Activated CD8-positive, alpha-beta memory T cell treated with anti-CD3 and anti-CD28 coated beads for 36 hours (primary cell): ENCODE data around the gene SF3A1. TPM values are rescaled to one million over a fixed set of nuclear protein-coding genes. Genes with fewer than 3 reads are reported as not detected.

Source experiments
- CTCF ChIA-PET: fragments of 350-600 bp; sonication (Branson Sonifier 250); formaldehyde crosslinking; loops from one replicate; lab custom pipeline; 2021; ENCODE audit warnings: antibody characterized with exemption; lab: Charles Lee
- POLR2A ChIA-PET: fragments of 350-600 bp; sonication (Branson Sonifier 250); formaldehyde crosslinking; loops from one replicate; lab custom pipeline; 2021; ENCODE audit warnings: antibody characterized with exemption; lab: Charles Lee
- total RNA-seq, 2 experiments: library from RNA; stranded (reverse); gene quantifications; one replicate each; pipeline ENCODE4 v1.2.3, GENCODE V29; 2021

The SF3A1 gene
- total RNA-seq, 2 experiments from 2014 or later, result 229 to 231 TPM

GRCh38 chr22:30290342-30291057 lies 66.2 kb downstream of the SF3A1 start:
- ChIA-PET CTCF (interaction anchor here (0.7 to 12.9 kb wide), 10 partner anchors 11 to 136 kb away, joined by 3 to 214 read pairs (median 4); partner anchors contain the start of genes RNF215, SEC14L2 and TBC1D10A), POLR2A (interaction anchor here (0.6 to 2.3 kb wide), 4 partner anchors 36 to 135 kb away, joined by 4 to 9 read pairs (median 4); partner anchors contain the start of genes CCDC157, MTFP1, SF3A1 and TBC1D10A)

DNA sequence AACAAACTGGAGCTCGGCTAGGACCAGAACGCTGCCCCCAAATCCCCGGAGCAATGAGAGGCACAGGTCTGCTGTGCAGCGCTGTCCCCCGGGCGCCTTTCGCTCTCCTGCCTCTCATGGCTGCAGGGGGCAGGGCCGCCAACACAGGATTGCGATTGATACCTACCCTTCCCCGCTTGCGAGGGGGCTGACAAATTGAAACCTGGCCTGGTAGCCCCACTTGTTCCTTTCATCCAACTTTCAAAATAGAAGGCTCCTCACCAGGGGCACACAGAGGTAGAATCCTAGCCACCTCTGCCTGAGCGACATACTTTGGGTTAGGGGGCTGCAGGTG lies 66.7 kb downstream of the SF3A1 start:
- ChIA-PET CTCF (interaction anchor here (1.0 to 12.9 kb wide), 9 partner anchors 12 to 173 kb away, joined by 3 to 214 read pairs (median 16); partner anchors contain the start of genes RNF215, SEC14L2 and TBC1D10A), POLR2A (interaction anchor here (0.6 to 2.6 kb wide), 5 partner anchors 36 to 136 kb away, joined by 4 to 10 read pairs (median 5); partner anchors contain the start of genes CCDC157, MTFP1, SF3A1 and TBC1D10A)

DNA sequence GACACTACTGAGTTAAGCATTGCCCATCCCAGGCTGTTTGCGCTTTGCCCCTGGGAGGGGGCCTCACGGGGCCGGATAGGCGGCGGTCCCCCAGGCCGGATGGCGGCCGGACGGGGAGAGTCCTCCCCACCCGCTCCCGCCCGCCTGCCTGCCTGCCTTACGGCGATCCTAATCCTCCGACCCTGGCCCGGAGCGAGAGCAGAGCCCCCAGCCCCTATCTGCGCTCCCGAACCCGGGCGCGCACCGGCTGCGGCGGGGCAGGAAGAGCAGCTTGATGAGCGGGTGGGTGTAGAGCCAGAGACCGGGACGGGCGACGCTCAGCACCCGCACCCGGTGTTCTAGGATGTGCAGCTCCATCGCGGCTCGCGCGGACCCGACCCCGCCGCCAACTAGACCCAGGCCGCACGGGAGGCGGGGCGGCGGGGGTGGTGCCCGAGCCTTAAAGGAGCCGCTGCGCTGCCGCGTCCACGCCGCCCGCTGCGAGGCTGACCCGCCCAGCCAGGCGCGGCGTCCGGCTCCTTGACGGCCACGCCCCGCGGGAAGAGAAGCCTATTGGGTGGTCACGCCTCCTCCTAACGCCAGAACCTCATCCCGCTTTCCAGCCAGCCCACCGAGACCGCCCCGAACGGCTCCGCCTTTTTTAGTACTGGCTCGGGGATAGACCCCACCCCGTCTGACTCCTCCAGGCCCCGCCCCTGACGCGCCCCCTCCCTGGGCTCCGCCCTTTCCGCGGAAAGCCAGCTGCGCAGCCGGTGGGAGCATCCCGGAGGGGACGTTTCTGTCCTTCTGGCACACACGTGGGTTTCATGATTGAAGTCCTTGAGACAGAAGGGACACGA lies 67.3 kb downstream of the SF3A1 start, which contains the start of gene CASTOR1:
Gene CASTOR1, minus strand, starts transcription at position 365 of the 839 bp plus-strand sequence. Its CDS starts 8 bp downstream, at position 357.
- ChIA-PET POLR2A (interaction anchor here (0.6 to 2.6 kb wide), 7 partner anchors 21 to 136 kb away, joined by 3 to 10 read pairs (median 4); partner anchors contain the start of genes CCDC157, MTFP1, SF3A1 and TBC1D10A), CTCF (interaction anchor here (0.7 to 12.9 kb wide), 23 partner anchors 12 to 200 kb away, joined by 3 to 214 read pairs (median 11); partner anchors contain the start of genes CCDC157, LIF, MTFP1 and OSM)

DNA sequence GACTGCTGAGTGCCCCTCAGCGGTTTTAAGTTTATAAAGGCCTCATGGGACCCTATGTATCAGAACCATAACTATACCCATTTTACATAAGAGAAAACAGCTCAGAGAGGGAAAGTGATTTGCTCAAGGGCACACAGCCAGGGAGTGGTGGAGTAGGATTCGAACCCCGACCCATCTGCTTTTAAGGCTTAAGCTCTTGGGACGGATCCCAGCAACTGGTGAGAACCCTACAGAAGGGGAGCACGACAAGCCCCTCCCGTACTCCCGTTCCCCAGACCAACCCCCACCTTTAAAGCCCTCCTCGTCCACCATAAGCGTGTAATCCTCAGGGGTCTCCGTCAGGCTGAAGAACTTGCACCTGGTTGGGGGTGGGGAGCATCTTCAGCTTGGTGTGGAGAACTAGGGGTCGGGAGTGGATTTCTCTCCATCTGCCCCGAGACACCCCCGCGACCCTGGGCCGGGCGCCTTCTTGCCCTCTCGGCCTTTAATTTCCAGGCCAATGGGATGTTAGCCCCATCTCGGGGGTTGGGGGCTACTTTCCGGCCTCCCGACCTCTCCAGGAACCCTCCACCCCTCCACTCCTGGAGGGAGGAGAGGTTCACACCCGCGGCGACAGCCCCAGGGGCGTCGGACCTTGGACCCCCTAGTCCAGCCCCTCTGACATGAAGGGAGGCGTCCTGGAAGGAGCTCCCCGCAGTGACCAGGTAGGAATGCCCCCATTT lies 68.1 kb downstream of the SF3A1 start:
- ChIA-PET POLR2A (interaction anchor here (0.6 to 2.6 kb wide), 7 partner anchors 22 to 353 kb away, joined by 3 to 10 read pairs (median 7); partner anchors contain the start of genes RNF215 and TBC1D10A), CTCF (interaction anchor here (0.7 to 12.9 kb wide), 43 partner anchors 8 to 206 kb away, joined by 3 to 214 read pairs (median 7); partner anchors contain the start of genes CCDC157, LIF, MTFP1 and OSM)

- CTCF ChIA-PET, result interaction anchor here (0.7 to 12.9 kb wide), 43 partner anchors 8 to 206 kb away, joined by 3 to 214 read pairs (median 7); partner anchors contain the start of genes CCDC157, LIF, MTFP1 and OSM
- POLR2A ChIA-PET, result interaction anchor here (0.6 to 2.6 kb wide), 4 partner anchors 25 to 353 kb away, joined by 5 to 10 read pairs (median 8); partner anchors contain the start of gene RNF215
Observed at GRCh38 chr22:30287648-30288418, 68.9 kb downstream of the SF3A1 start.

GRCh38 chr22:30286813-30287647 lies 69.7 kb downstream of the SF3A1 start:
- ChIA-PET CTCF (interaction anchor here (0.7 to 12.9 kb wide), 39 partner anchors 9 to 204 kb away, joined by 3 to 214 read pairs (median 10); partner anchors contain the start of genes CCDC157, MTFP1, OSM and RNF215), POLR2A (interaction anchor here (1.5 to 2.6 kb wide), 3 partner anchors 24 to 100 kb away, joined by 5 to 10 read pairs (median 10); partner anchors contain the start of gene RNF215)

DNA sequence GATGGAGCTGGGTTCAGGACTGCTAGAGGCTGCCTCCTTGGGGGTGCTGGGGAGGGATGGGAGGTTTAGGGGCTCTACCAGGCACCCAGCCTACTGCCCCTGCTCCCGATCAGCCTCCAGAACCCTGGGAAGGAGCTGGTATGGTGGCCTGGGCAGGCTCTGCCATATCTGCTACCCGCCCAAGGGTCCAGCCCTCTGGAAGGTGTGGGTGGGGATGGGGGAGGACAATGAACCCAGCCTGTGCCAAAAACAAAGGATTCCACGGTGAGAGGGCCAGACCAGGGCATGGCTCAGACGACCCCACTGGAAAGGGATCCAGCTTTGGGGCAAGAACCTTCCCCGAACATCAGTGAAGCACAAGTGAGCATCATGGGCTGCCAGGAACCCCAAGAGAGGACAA lies 70.4 kb downstream of the SF3A1 start:
- CTCF ChIA-PET, result interaction anchor here (0.7 to 12.9 kb wide), 8 partner anchors 8 to 204 kb away, joined by 3 to 214 read pairs (median 12); partner anchors contain the start of gene RNF215
- POLR2A ChIA-PET, result no interaction called here

DNA sequence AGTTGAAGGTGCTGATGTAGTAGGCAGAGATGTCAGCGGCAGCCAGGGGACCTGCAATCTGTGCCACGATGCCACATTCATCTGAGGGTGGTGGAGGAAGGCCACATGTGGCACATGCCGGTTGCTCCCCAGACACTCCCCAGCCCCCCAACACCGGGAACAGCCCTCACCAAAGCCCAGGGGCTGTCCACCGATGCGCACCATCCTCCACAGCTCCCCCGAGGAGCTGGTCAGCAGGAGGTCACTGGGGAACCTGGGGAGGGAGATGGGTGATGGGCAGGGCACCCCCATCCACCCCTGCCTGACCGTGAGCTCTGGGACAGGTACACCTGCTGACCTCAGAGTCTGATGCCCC lies 70.9 kb downstream of the SF3A1 start:
- ChIA-PET POLR2A (no interaction called here), CTCF (interaction anchor here (0.7 to 12.9 kb wide), 8 partner anchors 8 to 205 kb away, joined by 3 to 214 read pairs (median 12); partner anchors contain the start of gene RNF215)

DNA sequence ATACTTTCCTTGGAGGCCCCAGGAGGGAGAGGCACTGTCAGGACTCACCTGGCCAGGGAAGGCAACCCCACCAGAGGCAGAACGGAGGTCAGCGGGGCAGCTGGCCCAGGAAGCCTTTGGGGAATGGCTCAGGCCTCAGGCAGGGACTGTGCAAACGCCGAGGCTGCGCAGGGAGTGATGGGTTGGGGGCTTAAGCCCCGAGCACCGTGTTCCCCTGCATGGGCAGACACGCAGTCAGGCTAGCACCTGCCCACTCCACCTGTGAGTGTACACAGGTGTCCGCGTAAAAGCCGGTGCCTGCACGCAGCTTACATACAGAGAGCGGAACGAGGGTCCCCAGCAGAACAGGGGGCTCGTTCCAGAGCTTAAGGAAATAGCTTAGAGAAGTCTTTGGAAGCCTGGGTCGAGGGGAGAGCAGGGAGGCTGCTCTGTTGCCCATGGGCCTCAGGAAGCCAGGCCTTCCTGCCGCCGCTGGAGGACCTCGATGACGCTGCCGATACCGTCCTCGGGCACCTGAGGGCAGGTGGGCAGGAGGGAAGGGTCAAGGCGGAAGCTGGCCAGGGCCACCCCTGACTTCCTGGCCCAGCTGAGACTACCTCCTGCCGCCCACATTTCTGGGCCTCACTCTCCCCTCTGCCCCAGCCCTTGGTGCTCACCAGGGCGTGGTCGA lies 71.4 kb downstream of the SF3A1 start:
- ChIA-PET POLR2A (no interaction called here), CTCF (interaction anchor here (1.1 to 12.9 kb wide), 5 partner anchors 22 to 205 kb away, joined by 3 to 214 read pairs (median 18); partner anchors contain the start of gene RNF215)

DNA sequence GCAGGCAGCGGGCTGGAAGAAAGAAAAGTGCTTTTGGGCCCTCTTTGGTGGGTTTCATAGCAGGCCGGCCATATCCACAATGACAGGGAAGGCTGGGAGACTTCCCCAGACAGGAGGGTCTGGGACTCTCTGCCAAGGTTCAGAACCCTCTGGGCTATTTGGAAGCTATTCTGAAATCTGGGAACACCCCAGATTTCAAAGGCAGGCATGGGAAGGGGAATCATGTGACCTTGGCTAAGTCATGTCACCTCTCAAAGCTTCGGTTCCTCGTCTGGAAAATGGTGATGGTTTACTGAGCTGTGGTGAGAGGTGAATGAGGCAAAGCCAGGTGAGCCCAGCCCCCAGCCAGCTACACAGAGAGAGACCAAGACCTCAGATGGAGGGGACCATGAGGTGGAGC lies 72.0 kb downstream of the SF3A1 start:
- ChIA-PET POLR2A (no interaction called here), CTCF (interaction anchor here (2.0 to 12.9 kb wide), 4 partner anchors 21 to 178 kb away, joined by 8 to 214 read pairs (median 24); partner anchors contain the start of gene RNF215)

DNA sequence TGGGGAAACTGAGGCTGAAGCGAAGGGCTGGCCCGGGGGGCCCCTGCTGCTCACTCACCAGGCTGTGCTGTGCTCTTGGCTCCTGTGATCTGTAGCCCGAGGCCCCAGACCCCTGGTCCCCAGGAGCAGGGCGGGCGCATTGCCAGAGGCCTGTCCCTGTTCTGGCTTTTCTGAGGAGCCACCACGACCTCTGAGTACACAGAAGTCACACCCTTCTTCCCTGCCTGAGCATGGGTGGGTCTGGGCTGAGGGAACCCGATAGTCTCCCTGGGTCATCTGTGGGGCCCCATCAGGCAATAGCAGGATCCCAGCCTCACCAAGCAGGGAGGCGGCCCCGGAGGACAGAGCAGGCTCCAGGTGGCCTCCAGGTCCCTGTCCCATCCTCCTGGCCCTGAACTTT lies 72.5 kb downstream of the SF3A1 start:
- ChIA-PET CTCF (interaction anchor here (1.0 to 12.9 kb wide), 3 partner anchors 21 to 104 kb away, joined by 5 to 214 read pairs (median 8); partner anchors contain the start of gene RNF215), POLR2A (interaction anchor here (0.7 kb wide), 1 partner anchor 119 kb away, joined by 6 read pairs; no protein-coding TSS in a partner anchor)

GRCh38 chr22:30283342-30283741 lies 73.4 kb downstream of the SF3A1 start:
- CTCF ChIA-PET, result interaction anchor here (1.0 to 12.9 kb wide), 2 partner anchors 20 to 105 kb away, joined by 5 to 214 read pairs; partner anchors contain the start of gene RNF215
- POLR2A ChIA-PET, result interaction anchor here (0.7 to 1.0 kb wide), 2 partner anchors 16 to 120 kb away, joined by 3 to 6 read pairs; no protein-coding TSS in a partner anchor

DNA sequence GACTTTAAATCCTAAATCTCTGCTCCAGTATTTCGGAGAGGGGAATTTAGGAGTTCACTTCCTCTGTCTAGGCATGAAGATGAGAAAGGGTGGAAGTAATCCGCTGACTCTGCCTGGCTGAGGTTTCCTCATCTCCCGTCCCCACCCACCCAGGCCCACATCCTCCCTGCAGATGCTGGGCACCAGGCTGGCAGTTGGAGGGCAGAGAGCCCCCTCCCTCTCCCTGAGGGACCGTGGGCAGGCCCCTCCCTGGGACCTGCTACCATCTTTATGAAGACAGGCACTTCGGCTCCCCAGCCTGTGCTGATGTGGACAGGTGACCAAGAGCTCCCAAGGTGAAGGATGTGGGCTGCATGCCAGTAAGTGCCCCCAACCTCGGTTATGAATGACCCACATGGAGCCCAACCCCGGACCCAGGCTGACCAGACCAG lies 74.1 kb downstream of the SF3A1 start:
- ChIA-PET CTCF (no interaction called here), POLR2A (interaction anchor here (1.0 kb wide), 1 partner anchor 15 kb away, joined by 3 read pairs; no protein-coding TSS in a partner anchor)
